GM18519 (cell line): ENCODE results near the gene SH3TC2.

Source experiments
- ATAC-seq: cut with Tn5 transposase; IDR thresholded peaks from one replicate; pipeline ENCODE4 v1.9.1; 2021; ENCODE audit warnings: mild to moderate bottlenecking, moderate library complexity; ENCODE audit not compliant: unreplicated experiment, low FRiP score

Gene SH3TC2

GRCh38 chr5:149002761-149003689 lies 59.8 kb downstream of the SH3TC2 start:
- ATAC-seq = no peak

GRCh38 chr5:149002053-149002452 lies 60.8 kb downstream of the SH3TC2 start:
- ATAC-seq = no peak

- ATAC-seq = no peak
Measured at GRCh38 chr5:149001162-149001561, 61.7 kb downstream of the SH3TC2 start.

- no peak for ATAC-seq
Measured at GRCh38 chr5:148999741-149000140, 63.1 kb downstream of the SH3TC2 start.

GRCh38 chr5:148998174-148998797 lies 64.6 kb downstream of the SH3TC2 start:
- ATAC-seq = peak; percentile 54

GRCh38 chr5:148996270-148996669 lies 66.6 kb downstream of the SH3TC2 start:
- no peak for ATAC-seq

GRCh38 chr5:148995791-148996190 lies 67.1 kb downstream of the SH3TC2 start:
- no peak for ATAC-seq

- ATAC-seq = no peak
Measured at GRCh38 chr5:148993283-148993936, 69.5 kb downstream of the SH3TC2 start.

GRCh38 chr5:148992265-148992664 lies 70.6 kb downstream of the SH3TC2 start:
- ATAC-seq = no peak

GRCh38 chr5:148991566-148991965 lies 71.3 kb downstream of the SH3TC2 start:
- ATAC-seq = no peak

GRCh38 chr5:148990817-148991216 lies 72.0 kb downstream of the SH3TC2 start:
- no peak for ATAC-seq

- no peak for ATAC-seq
Measured at GRCh38 chr5:148989567-148989966, 73.3 kb downstream of the SH3TC2 start.

- no peak for ATAC-seq
Measured at GRCh38 chr5:148988328-148988727, 74.5 kb downstream of the SH3TC2 start.

- no peak for ATAC-seq
Measured at GRCh38 chr5:148986636-148987035, 76.2 kb downstream of the SH3TC2 start.

- no peak for ATAC-seq
Measured at GRCh38 chr5:148984345-148984744, 78.5 kb downstream of the SH3TC2 start.

GRCh38 chr5:148981353-148981752 lies 81.5 kb downstream of the SH3TC2 start:
- no peak for ATAC-seq

- no peak for ATAC-seq
Measured at GRCh38 chr5:148980731-148981130, 82.1 kb downstream of the SH3TC2 start.

GRCh38 chr5:148979083-148979723 lies 83.7 kb downstream of the SH3TC2 start:
- no peak for ATAC-seq

- no peak for ATAC-seq
Measured at GRCh38 chr5:148978370-148979082, 84.3 kb downstream of the SH3TC2 start.
